OCI-LY1 (cell line): ENCODE results near the gene SSH2.

Source experiments
- EZH2 ChIP-seq: fragments of 200-600 bp; sonication (generic), shearing (Covaris generic); IDR thresholded peaks from 2 replicates; pipeline ENCODE4 v1.8.0; 2017; ENCODE audit warnings: borderline replicate concordance, mixed run types, mild to moderate bottlenecking, antibody characterized with exemption, low read length, moderate library complexity, mixed read lengths
- TF ChIP-seq, protein P1 (sequence below): fragments of 200-600 bp; sonication (generic), shearing (Covaris generic); IDR thresholded peaks from 2 replicates; pipeline ENCODE4 v1.5.1; 2017; ENCODE audit warnings: mild to moderate bottlenecking, antibody characterized with exemption, low read length, moderate library complexity, mixed read lengths

GRCh38 chr17:29905879-29906167 is 24.2 kb downstream of the SSH2 start:
- TF ChIP-seq, protein P1, sequence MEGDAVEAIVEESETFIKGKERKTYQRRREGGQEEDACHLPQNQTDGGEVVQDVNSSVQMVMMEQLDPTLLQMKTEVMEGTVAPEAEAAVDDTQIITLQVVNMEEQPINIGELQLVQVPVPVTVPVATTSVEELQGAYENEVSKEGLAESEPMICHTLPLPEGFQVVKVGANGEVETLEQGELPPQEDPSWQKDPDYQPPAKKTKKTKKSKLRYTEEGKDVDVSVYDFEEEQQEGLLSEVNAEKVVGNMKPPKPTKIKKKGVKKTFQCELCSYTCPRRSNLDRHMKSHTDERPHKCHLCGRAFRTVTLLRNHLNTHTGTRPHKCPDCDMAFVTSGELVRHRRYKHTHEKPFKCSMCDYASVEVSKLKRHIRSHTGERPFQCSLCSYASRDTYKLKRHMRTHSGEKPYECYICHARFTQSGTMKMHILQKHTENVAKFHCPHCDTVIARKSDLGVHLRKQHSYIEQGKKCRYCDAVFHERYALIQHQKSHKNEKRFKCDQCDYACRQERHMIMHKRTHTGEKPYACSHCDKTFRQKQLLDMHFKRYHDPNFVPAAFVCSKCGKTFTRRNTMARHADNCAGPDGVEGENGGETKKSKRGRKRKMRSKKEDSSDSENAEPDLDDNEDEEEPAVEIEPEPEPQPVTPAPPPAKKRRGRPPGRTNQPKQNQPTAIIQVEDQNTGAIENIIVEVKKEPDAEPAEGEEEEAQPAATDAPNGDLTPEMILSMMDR, result no peak
- no peak for TF ChIP-seq EZH2
